ENCODE results near the gene SLC6A17.
A peak's percentile ranks its signal among the peaks of the same experiment; 100 is the strongest.

The SLC6A17 gene

GRCh38 chr1:110164725-110165350, 14.5 kb downstream of the SLC6A17 start:
- Histone ChIP-seq H3K14ac (ENCODE audit: low read length) (no peak overlapping the region), H2AK5ac (ENCODE audit: low read length) (no peak overlapping the region), H3K27me3 (ENCODE audit: insufficient read depth, low read length) (no peaks in the 10 kb centered on the region), H3K4ac (ENCODE audit: low read depth, low read length) (no peak overlapping the region), H3K4me3 (ENCODE audit: low read depth, low read length) (peak overlapping the region; percentile 28), H2BK12ac (ENCODE audit: low read length) (no peak overlapping the region), H4K91ac (ENCODE audit: low read depth, low read length) (no peak overlapping the region), H3K4me2 (ENCODE audit: low read length) (no peak overlapping the region), H4K12ac (ENCODE audit: low read depth, low read length) (no peak overlapping the region), H3K27ac (ENCODE audit: low read depth, low read length) (no peak overlapping the region), H2AFZ (ENCODE audit: insufficient read depth, low read length, poor library complexity) (no peak overlapping the region), H3K9me3 (ENCODE audit: insufficient read depth, low read depth, low read length) (peaks cover 2% of the 10 kb centered on the region), H2BK120ac (ENCODE audit: insufficient read depth, low read length, poor library complexity) (no peak overlapping the region), H3K79me1 (ENCODE audit: low read length) (no peaks in the 10 kb centered on the region), H3K23ac (ENCODE audit: low read length) (no peak overlapping the region), H3K79me2 (ENCODE audit: control insufficient read depth, insufficient read depth, low read length, poor library complexity) (no peaks in the 10 kb centered on the region), H2BK5ac (ENCODE audit: low read depth, low read length, poor library complexity) (no peak overlapping the region), H4K8ac (ENCODE audit: low read depth, low read length) (no peak overlapping the region), H3K36me3 (ENCODE audit: control insufficient read depth in 1 of 2, insufficient read depth in 2 of 2, low read length in 2 of 2) (no peaks in the 10 kb centered on the region), H3K4me1 (ENCODE audit: control insufficient read depth in 1 of 2, insufficient read depth in 2 of 2, low read length in 2 of 2) (peaks cover 0 to 5% of the 10 kb centered on the region in 2 experiments), H3K9ac (ENCODE audit: low read length) (no peak overlapping the region), H3K18ac (ENCODE audit: low read length) (no peak overlapping the region)
- no CpG with 5 or more reads among the region's 10 CpGs for WGBS (ENCODE audit: extremely low coverage, insufficient coverage, insufficient read length)
- no peak for DNase-seq

- no peaks in the 10 kb centered on the region for H3K79me2 ChIP-seq (ENCODE audit: control insufficient read depth, insufficient read depth, low read length, poor library complexity)
These were observed 15.5 kb downstream of the SLC6A17 start for GRCh38 chr1:110165761-110166231.

GRCh38 chr1:110166861-110167260, 16.6 kb downstream of the SLC6A17 start:
- Histone ChIP-seq H3K4me2 (ENCODE audit: low read length) (no peak overlapping the region), H3K79me1 (ENCODE audit: low read length) (no peaks in the 10 kb centered on the region), H3K36me3 (ENCODE audit: control insufficient read depth in 1 of 2, insufficient read depth in 2 of 2, low read length in 2 of 2) (no peaks in the 10 kb centered on the region), H3K18ac (ENCODE audit: low read length) (no peak overlapping the region), H4K12ac (ENCODE audit: low read depth, low read length) (no peak overlapping the region), H3K27me3 (ENCODE audit: insufficient read depth, low read length) (no peaks in the 10 kb centered on the region), H2AFZ (ENCODE audit: insufficient read depth, low read length, poor library complexity) (no peak overlapping the region), H4K8ac (ENCODE audit: low read depth, low read length) (no peak overlapping the region), H3K4me3 (ENCODE audit: low read depth, low read length) (no peak overlapping the region), H2BK5ac (ENCODE audit: low read depth, low read length, poor library complexity) (no peak overlapping the region), H3K9me3 (ENCODE audit: insufficient read depth, low read depth, low read length) (no peaks in the 10 kb centered on the region), H3K79me2 (ENCODE audit: control insufficient read depth, insufficient read depth, low read length, poor library complexity) (no peaks in the 10 kb centered on the region), H3K4me1 (ENCODE audit: control insufficient read depth in 1 of 2, insufficient read depth in 2 of 2, low read length in 2 of 2) (peaks cover 0 to 5% of the 10 kb centered on the region in 2 experiments), H3K4ac (ENCODE audit: low read depth, low read length) (no peak overlapping the region), H3K23ac (ENCODE audit: low read length) (no peak overlapping the region), H3K27ac (ENCODE audit: low read depth, low read length) (no peak overlapping the region), H2BK12ac (ENCODE audit: low read length) (no peak overlapping the region), H3K14ac (ENCODE audit: low read length) (no peak overlapping the region), H2AK5ac (ENCODE audit: low read length) (no peak overlapping the region), H3K9ac (ENCODE audit: low read length) (no peak overlapping the region), H2BK120ac (ENCODE audit: insufficient read depth, low read length, poor library complexity) (no peak overlapping the region), H4K91ac (ENCODE audit: low read depth, low read length) (no peak overlapping the region)
- no CpG with 5 or more reads among the region's 11 CpGs for WGBS (ENCODE audit: extremely low coverage, insufficient coverage, insufficient read length)
- no peak for DNase-seq

More at GRCh38 chr1:110165761-110166231, 15.5 kb downstream of the SLC6A17 start:
- Histone ChIP-seq H3K18ac (ENCODE audit: low read length) (no peak overlapping the region), H2BK12ac (ENCODE audit: low read length) (no peak overlapping the region), H2BK120ac (ENCODE audit: insufficient read depth, low read length, poor library complexity) (no peak overlapping the region), H2BK5ac (ENCODE audit: low read depth, low read length, poor library complexity) (no peak overlapping the region), H3K4me2 (ENCODE audit: low read length) (no peak overlapping the region), H3K9ac (ENCODE audit: low read length) (no peak overlapping the region), H3K27ac (ENCODE audit: low read depth, low read length) (no peak overlapping the region), H3K14ac (ENCODE audit: low read length) (no peak overlapping the region), H3K4me3 (ENCODE audit: low read depth, low read length) (no peak overlapping the region), H3K27me3 (ENCODE audit: insufficient read depth, low read length) (no peaks in the 10 kb centered on the region), H3K79me1 (ENCODE audit: low read length) (no peaks in the 10 kb centered on the region), H3K36me3 (ENCODE audit: control insufficient read depth in 1 of 2, insufficient read depth in 2 of 2, low read length in 2 of 2) (no peaks in the 10 kb centered on the region), H3K4me1 (ENCODE audit: control insufficient read depth in 1 of 2, insufficient read depth in 2 of 2, low read length in 2 of 2) (peaks cover 0 to 5% of the 10 kb centered on the region in 2 experiments), H3K4ac (ENCODE audit: low read depth, low read length) (no peak overlapping the region), H4K91ac (ENCODE audit: low read depth, low read length) (no peak overlapping the region), H3K23ac (ENCODE audit: low read length) (no peak overlapping the region), H2AK5ac (ENCODE audit: low read length) (no peak overlapping the region), H4K8ac (ENCODE audit: low read depth, low read length) (no peak overlapping the region), H2AFZ (ENCODE audit: insufficient read depth, low read length, poor library complexity) (no peak overlapping the region), H3K9me3 (ENCODE audit: insufficient read depth, low read depth, low read length) (peaks cover 1% of the 10 kb centered on the region), H4K12ac (ENCODE audit: low read depth, low read length) (no peak overlapping the region)
- DNase-seq = no peak
- no CpG with 5 or more reads among the region's 6 CpGs for WGBS (ENCODE audit: extremely low coverage, insufficient coverage, insufficient read length)

- Histone ChIP-seq H3K4me2 (ENCODE audit: low read length) (no peak overlapping the region), H3K23ac (ENCODE audit: low read length) (no peak overlapping the region), H3K9ac (ENCODE audit: low read length) (no peak overlapping the region), H4K12ac (ENCODE audit: low read depth, low read length) (no peak overlapping the region), H2AK5ac (ENCODE audit: low read length) (no peak overlapping the region), H2BK5ac (ENCODE audit: low read depth, low read length, poor library complexity) (no peak overlapping the region), H3K79me1 (ENCODE audit: low read length) (no peaks in the 10 kb centered on the region), H3K27me3 (ENCODE audit: insufficient read depth, low read length) (no peaks in the 10 kb centered on the region), H2BK12ac (ENCODE audit: low read length) (no peak overlapping the region), H3K14ac (ENCODE audit: low read length) (no peak overlapping the region), H3K18ac (ENCODE audit: low read length) (no peak overlapping the region), H3K36me3 (ENCODE audit: control insufficient read depth in 1 of 2, insufficient read depth in 2 of 2, low read length in 2 of 2) (no peaks in the 10 kb centered on the region), H4K8ac (ENCODE audit: low read depth, low read length) (no peak overlapping the region), H3K4ac (ENCODE audit: low read depth, low read length) (no peak overlapping the region), H3K4me1 (ENCODE audit: control insufficient read depth in 1 of 2, insufficient read depth in 2 of 2, low read length in 2 of 2) (peaks cover 5 to 12% of the 10 kb centered on the region in 2 experiments), H4K91ac (ENCODE audit: low read depth, low read length) (no peak overlapping the region), H3K9me3 (ENCODE audit: insufficient read depth, low read depth, low read length) (no peaks in the 10 kb centered on the region), H2AFZ (ENCODE audit: insufficient read depth, low read length, poor library complexity) (no peak overlapping the region), H2BK120ac (ENCODE audit: insufficient read depth, low read length, poor library complexity) (no peak overlapping the region), H3K79me2 (ENCODE audit: control insufficient read depth, insufficient read depth, low read length, poor library complexity) (no peaks in the 10 kb centered on the region), H3K27ac (ENCODE audit: low read depth, low read length) (no peak overlapping the region), H3K4me3 (ENCODE audit: low read depth, low read length) (no peak overlapping the region)
- no peak for DNase-seq
- WGBS (ENCODE audit: extremely low coverage, insufficient coverage, insufficient read length) = no CpG with 5 or more reads among the region's 13 CpGs
These were observed 20.8 kb downstream of the SLC6A17 start for GRCh38 chr1:110170766-110171733.

Measured in trophoblast cell (in vitro differentiated cells and primary cell).